OCI-LY3 (cell line): ENCODE measurements around the gene RNF208.

Experiments used
- H2AFZ ChIP-seq: fragments of 200-600, 300-600 bp; shearing (Covaris generic); 2 replicates; pipeline ENCODE4 v1.6.0; 2014; ENCODE audit warnings: antibody characterized with exemption, low read depth, low read length
- H3K27ac ChIP-seq: fragments of 200-600, 300-600 bp; sonication (generic); 2 replicates; pipeline ENCODE4 v1.5.1; 2014; ENCODE audit warnings: mild to moderate bottlenecking, low read length, moderate library complexity, mixed read lengths
- H3K27me3 ChIP-seq: fragments of 200-600, 300-600 bp; sonication (generic); 2 replicates; pipeline ENCODE4 v1.6.1; 2014; ENCODE audit warnings: low read depth, low read length, mixed read lengths
- H3K36me3 ChIP-seq: fragments of 200-600, 300-600 bp; sonication (generic); replicated peaks from 2 replicates; pipeline ENCODE3; 2014; ENCODE audit warnings: low read depth, low read length, mixed read lengths
- H3K4me1 ChIP-seq: fragments of 300-600, 200-600 bp; sonication (generic); 2 replicates; pipeline ENCODE4 v1.6.1; 2014; ENCODE audit warnings: low read length, mixed read lengths
- H3K4me2 ChIP-seq: fragments of 200-600, 300-600 bp; sonication (generic); 2 replicates; pipeline ENCODE4 v1.6.1; 2014; ENCODE audit warnings: low read length, mixed read lengths
- H3K4me3 ChIP-seq: fragments of 300-600, 200-600 bp; sonication (generic); 2 replicates; pipeline ENCODE4 v1.5.1; 2014; ENCODE audit warnings: antibody characterized with exemption, mild to moderate bottlenecking, low read length, moderate library complexity
- H3K79me2 ChIP-seq: fragments of 300-600, 200-600 bp; shearing (Covaris generic); 2 replicates; pipeline ENCODE4 v1.6.1; 2014; ENCODE audit warnings: mild to moderate bottlenecking, low read length, mixed read lengths
- H3K9ac ChIP-seq: fragments of 300-600, 200-600 bp; shearing (Covaris generic); 2 replicates; pipeline ENCODE4 v1.6.0; 2014; ENCODE audit warnings: mild to moderate bottlenecking, low read length, moderate library complexity
- H3K9me3 ChIP-seq: fragments of 200-600, 300-600 bp; shearing (Covaris generic); 2 replicates; pipeline ENCODE4 v1.6.1; 2014; ENCODE audit warnings: low read length, mixed read lengths; ENCODE audit not compliant: insufficient read depth
- H4K20me1 ChIP-seq: fragments of 200-600, 300-600 bp; sonication (generic); 2 replicates; pipeline ENCODE4 v1.6.1; 2016; ENCODE audit warnings: low read length, mixed read lengths; ENCODE audit not compliant: insufficient read depth
- CTCF ChIP-seq: fragments of 200-600, 300-600 bp; sonication (generic); IDR thresholded peaks from 2 replicates; pipeline ENCODE4 v1.5.1; 2014; ENCODE audit warnings: antibody characterized with exemption, low read length, low read depth
- EZH2phosphoT487 ChIP-seq: fragments of 200-600 bp; shearing (Covaris generic); IDR thresholded peaks from 2 replicates; pipeline ENCODE4 v1.6.1; 2018; ENCODE audit warnings: antibody characterized with exemption, mixed run types, low read depth

RNF208 gene

GRCh38 chr9:137268538-137269201, 46.6 kb upstream of the RNF208 start:
- Histone ChIP-seq H4K20me1 (no peaks in the 10 kb centered on the region), H2AFZ (no peak overlapping the region), H3K36me3 (peaks cover 29% of the 10 kb centered on the region), H3K4me2 (no peak overlapping the region), H3K27me3 (no peaks in the 10 kb centered on the region), H3K79me2 (no peaks in the 10 kb centered on the region), H3K27ac (no peak overlapping the region), H3K9ac (no peak overlapping the region), H3K9me3 (no peaks in the 10 kb centered on the region), H3K4me3 (no peak overlapping the region), H3K4me1 (no peaks in the 10 kb centered on the region)
- TF ChIP-seq CTCF (no peak), EZH2phosphoT487 (no peak)

- Histone ChIP-seq H3K9ac (no peak overlapping the region), H4K20me1 (no peaks in the 10 kb centered on the region), H3K27me3 (no peaks in the 10 kb centered on the region), H2AFZ (no peak overlapping the region), H3K4me2 (no peak overlapping the region), H3K9me3 (no peaks in the 10 kb centered on the region), H3K4me1 (no peaks in the 10 kb centered on the region), H3K27ac (no peak overlapping the region), H3K4me3 (no peak overlapping the region), H3K79me2 (no peaks in the 10 kb centered on the region), H3K36me3 (peaks cover 31% of the 10 kb centered on the region)
- TF ChIP-seq EZH2phosphoT487 (no peak), CTCF (no peak)
These were observed 45.9 kb upstream of the RNF208 start for GRCh38 chr9:137267933-137268355.

- no peaks in the 10 kb centered on the region for H3K9me3 ChIP-seq
- peaks cover 28% of the 10 kb centered on the region for H3K36me3 ChIP-seq
- H3K79me2 ChIP-seq = no peaks in the 10 kb centered on the region
- no peaks in the 10 kb centered on the region for H3K27me3 ChIP-seq
- H3K9ac ChIP-seq = no peak overlapping the region
- no peak for TF ChIP-seq CTCF
- TF ChIP-seq EZH2phosphoT487 = no peak
- no peak overlapping the region for H2AFZ ChIP-seq
- no peak overlapping the region for H3K4me2 ChIP-seq
- no peak overlapping the region for H3K27ac ChIP-seq
- H4K20me1 ChIP-seq = no peaks in the 10 kb centered on the region
- H3K4me3 ChIP-seq = no peak overlapping the region
- no peaks in the 10 kb centered on the region for H3K4me1 ChIP-seq
These were observed 44.8 kb upstream of the RNF208 start for GRCh38 chr9:137266585-137267453.

- Histone ChIP-seq H2AFZ (no peak overlapping the region), H4K20me1 (no peaks in the 10 kb centered on the region), H3K27me3 (no peaks in the 10 kb centered on the region), H3K79me2 (no peaks in the 10 kb centered on the region), H3K9me3 (no peaks in the 10 kb centered on the region), H3K4me3 (no peak overlapping the region), H3K27ac (no peak overlapping the region), H3K4me1 (no peaks in the 10 kb centered on the region), H3K4me2 (no peak overlapping the region), H3K9ac (no peak overlapping the region), H3K36me3 (peaks cover 28% of the 10 kb centered on the region)
- TF ChIP-seq EZH2phosphoT487 (no peak), CTCF (no peak)
These were observed 44.1 kb upstream of the RNF208 start for GRCh38 chr9:137266162-137266527.
